Fibroblast of pulmonary artery (primary cell): Measurements from ENCODE around the gene SPDYE18.
A peak's percentile ranks its signal among the peaks of the same experiment; 100 is the strongest.
"Not testable (repeated sequence)": the region's sequence is repeated elsewhere in the genome, so short reads cannot be mapped to it uniquely, and the experiment has no call there.

Experiments used
- DNase-seq: peaks from one replicate; pipeline ENCODE4 v3.0.0-alpha.2; 2010; ENCODE audit warnings: low read depth
- H3K4me3 ChIP-seq: replicated peaks from 2 replicates; pipeline ENCODE4 v1.5.1; 2011; ENCODE audit warnings: low read depth, mild to moderate bottlenecking, control low read depth, low read length, moderate library complexity

The SPDYE18 gene

GRCh38 chr7:77062557-77062956, at the start of gene SPDYE18:
Gene SPDYE18 (minus strand): TSS chr7:77062558. CDS start chr7:77060512, 2,046 bp downstream.
- H3K4me3 ChIP-seq, DNase-seq: not testable (repeated sequence)

DNA sequence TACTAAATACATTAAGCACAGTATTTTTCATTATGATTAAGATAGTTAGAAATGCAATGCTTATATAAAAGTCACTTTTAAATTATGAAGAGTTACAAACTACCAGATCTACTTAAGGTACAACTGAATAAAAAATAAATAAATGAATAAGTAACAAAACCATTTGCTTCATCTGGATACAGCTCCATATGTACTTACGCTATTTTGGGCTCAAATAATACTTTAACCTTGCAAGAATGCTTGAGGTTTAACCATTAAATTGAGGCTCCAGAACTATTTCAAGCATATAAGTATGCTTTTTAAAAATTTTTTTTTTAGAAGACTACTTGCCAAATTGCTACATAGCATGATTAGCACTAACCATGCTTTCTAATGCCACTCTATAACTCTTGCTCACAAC, 46.0 kb upstream of the SPDYE18 start:
- not testable (repeated sequence) for H3K4me3 ChIP-seq, DNase-seq

DNA sequence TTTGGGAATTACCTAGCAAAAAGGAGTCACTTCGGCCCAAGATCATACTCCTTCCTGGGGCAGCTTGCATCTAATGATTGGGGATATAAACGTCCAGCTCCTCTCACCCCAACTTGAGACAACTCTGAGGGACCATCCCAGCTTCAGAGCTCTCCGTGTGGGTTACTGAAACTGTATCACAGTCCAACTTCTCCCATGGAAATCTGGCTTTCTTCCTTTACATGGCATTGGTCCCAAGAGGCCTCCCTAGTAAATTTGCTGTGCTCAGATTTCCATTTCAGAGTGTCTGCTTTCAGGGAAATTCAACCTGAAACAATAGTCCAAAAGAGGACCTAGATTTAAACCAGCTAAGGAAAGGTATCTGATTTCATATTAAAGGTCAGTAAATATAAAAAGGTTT, 45.3 kb upstream of the SPDYE18 start:
- not testable (repeated sequence) for DNase-seq, H3K4me3 ChIP-seq

GRCh38 chr7:77105904-77106303, 43.5 kb upstream of the SPDYE18 start:
- not testable (repeated sequence) for H3K4me3 ChIP-seq
- DNase-seq = peak; percentile 0

DNA sequence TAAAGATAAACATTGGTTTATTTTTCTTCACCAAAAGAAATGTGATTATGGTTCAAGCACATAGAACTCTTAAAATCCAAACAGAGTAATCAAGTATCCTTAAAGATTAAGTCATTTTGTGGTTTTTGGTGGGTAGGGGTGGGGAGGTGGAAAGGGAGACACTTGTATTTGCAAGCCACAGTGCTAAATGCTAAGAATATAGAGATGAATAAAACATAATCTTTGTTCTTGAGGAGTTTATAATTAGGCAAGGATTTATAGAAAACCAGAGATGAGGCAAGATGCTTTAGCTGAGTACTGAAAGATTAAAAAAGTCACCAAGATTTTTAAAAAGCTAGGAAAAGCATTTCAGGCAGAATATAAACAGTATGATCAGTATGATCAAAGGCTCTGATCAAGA, 40.3 kb upstream of the SPDYE18 start:
- not testable (repeated sequence) for DNase-seq, H3K4me3 ChIP-seq

GRCh38 chr7:77101187-77101586, 38.8 kb upstream of the SPDYE18 start:
- not testable (repeated sequence) for DNase-seq, H3K4me3 ChIP-seq

DNA sequence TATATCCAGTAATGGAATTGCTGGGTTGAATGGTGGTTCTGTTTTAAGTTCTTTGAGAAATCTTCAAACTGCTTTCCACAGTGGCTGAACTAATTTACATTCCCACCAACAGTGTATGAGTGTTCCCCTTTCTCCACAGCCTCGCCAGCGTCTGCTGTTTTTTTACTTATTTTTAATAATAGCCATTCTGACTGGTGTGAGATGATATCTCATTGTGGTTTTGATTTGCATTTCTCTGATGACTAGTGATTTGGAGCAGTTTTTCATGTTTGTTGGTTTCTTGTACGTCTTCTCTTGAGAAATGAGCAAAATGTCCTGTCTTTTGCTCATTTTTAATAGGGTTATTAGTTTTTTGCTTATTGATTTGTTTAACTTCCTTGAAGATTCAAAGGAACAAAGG, 38.1 kb upstream of the SPDYE18 start:
- H3K4me3 ChIP-seq, DNase-seq: not testable (repeated sequence)

- DNase-seq, H3K4me3 ChIP-seq: not testable (repeated sequence)
These were observed 29.9 kb upstream of the SPDYE18 start for GRCh38 chr7:77092301-77092700.

GRCh38 chr7:77082192-77082591, 19.8 kb upstream of the SPDYE18 start:
- DNase-seq, H3K4me3 ChIP-seq: not testable (repeated sequence)

- H3K4me3 ChIP-seq, DNase-seq: not testable (repeated sequence)
These were observed 17.9 kb upstream of the SPDYE18 start for GRCh38 chr7:77080236-77080635.

DNA sequence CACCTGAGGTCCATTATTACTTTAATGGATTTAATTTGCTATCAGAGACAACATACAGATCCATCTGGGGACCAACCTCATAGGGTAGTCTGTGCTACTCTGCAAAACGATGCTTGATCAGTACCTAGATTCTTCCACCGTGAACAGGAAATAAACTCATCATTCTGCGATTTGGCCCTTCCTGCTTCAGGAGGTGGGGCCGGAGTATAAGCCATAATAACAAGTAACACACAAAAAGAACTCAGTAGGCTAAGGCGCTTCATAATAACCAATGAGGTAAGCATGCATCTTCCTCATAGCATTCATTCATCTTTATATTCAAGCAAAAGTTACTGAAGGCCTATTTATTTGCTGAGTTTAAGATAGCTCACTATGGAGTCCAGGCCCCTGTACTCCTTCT, 17.3 kb upstream of the SPDYE18 start:
- DNase-seq = not testable (repeated sequence)

DNA sequence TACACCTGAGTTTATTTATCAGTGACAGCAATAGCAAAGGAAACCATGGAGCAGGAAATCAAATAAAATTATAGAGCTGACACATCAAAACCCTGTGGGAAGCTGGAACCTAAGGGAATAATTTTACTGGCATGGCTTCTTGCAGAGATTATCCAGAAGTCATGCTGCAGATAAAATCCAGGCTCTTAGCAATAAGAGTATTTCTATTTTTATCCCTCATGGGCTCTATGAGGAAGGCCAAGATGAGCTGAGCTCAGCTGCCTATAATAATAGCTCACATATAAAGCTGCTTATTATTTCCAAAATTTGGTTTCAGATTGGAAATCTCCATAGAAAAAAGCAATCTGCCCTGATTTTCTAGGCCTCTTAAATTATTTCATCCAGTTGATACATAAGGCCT, 16.8 kb upstream of the SPDYE18 start:
- H3K4me3 ChIP-seq, DNase-seq: not testable (repeated sequence)

More for the DNA sequence above, 17.3 kb upstream of the SPDYE18 start:
- not testable (repeated sequence) for H3K4me3 ChIP-seq

DNA sequence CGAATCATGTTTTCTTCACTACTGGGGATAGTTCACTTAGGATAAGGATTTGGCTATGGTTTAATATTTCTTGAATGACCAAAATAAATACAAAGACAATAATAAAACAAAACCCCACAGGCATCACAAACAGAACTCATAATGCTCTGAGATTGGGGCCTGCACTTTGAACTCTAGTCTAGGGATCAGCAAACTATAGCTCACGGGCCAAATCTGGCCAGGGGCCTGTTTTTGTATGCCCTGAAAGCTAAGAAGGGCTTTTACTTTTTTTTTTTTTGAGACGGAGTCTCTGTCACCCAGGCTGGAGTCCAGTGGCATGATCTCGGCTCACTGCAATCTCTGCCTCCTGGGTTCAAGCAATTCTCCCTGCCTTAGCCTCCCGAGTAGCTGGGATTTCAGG, 14.7 kb upstream of the SPDYE18 start:
- DNase-seq, H3K4me3 ChIP-seq: not testable (repeated sequence)

DNA sequence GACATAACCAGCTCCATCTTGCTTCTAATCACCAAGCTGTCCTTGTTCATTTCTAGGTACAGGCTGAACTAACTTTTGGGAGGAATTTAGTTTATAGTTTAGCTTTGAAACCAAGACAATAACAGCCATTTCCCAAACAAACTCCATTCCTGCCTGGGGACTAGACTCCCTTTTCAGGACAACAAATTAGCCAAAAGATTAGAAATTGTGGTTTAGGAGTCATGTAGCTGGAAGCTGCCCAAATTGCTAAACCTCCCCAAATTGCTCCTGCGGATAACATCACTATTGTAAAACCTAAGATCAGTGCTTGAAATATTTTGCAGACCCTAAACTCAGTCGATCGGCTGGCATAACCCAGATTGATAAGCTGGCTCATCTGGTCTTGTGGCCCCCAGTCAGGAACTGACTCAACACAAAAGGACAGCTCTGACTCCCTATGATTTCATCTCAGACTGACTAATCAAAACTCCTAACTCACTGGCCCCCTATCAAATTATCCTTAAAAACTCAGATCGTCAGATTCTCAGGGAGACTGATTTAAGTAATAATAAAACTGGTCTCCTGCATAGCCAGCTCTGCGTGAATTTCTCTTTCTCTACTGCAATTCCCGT, 12.5 kb upstream of the SPDYE18 start:
- peak; percentile 41 for DNase-seq
- H3K4me3 ChIP-seq = not testable (repeated sequence)

GRCh38 chr7:77071108-77071507, 8.8 kb upstream of the SPDYE18 start:
- not testable (repeated sequence) for H3K4me3 ChIP-seq, DNase-seq

GRCh38 chr7:77065869-77066268, 3.5 kb upstream of the SPDYE18 start:
- not testable (repeated sequence) for H3K4me3 ChIP-seq, DNase-seq

DNA sequence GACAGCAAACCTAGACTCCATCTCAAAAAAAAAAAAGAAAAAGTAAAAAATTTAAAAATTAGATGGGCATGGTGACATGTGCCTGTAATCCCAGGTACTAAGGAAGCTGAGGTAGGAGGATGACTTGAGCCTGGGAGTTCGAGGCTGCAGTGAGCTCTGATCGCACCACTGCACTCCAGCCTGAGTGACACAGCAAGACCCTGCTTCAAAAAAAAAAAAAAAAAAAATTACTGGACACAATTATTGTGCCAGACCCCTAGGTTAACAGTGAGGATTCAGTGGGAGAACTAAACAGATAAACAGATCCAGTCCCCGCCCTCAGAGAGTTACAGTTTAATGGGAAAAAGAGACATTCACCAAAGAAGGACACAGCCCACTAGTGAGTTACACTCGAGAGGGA, 1.4 kb upstream of the SPDYE18 start:
- H3K4me3 ChIP-seq, DNase-seq: not testable (repeated sequence)

DNA sequence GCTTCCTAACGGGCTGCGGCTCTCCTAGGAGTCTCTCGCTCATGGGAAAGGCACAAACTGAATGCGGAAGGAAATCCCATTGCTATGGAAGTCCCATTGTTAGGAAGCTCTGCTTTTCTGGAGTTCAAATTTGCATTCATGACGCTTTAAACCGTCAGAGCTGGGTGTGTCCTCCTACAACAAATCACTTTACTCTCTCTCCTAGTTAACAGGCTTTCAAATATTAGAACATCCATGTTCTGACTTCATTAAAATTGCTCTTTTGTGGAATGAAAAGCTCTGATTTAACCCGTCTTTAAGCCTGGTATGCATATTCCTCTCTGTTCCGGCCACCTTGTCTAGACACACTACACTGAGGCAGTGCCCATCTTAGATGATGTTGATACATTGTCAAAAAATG, 30.1 kb downstream of the SPDYE18 start, which contains the start of gene SPDYE17:
Gene SPDYE17 (minus strand): TSS at position 101 of the 400 bp plus-strand sequence. CDS start 1,791 bp downstream, outside the sequence.
- DNase-seq, H3K4me3 ChIP-seq: not testable (repeated sequence)

DNA sequence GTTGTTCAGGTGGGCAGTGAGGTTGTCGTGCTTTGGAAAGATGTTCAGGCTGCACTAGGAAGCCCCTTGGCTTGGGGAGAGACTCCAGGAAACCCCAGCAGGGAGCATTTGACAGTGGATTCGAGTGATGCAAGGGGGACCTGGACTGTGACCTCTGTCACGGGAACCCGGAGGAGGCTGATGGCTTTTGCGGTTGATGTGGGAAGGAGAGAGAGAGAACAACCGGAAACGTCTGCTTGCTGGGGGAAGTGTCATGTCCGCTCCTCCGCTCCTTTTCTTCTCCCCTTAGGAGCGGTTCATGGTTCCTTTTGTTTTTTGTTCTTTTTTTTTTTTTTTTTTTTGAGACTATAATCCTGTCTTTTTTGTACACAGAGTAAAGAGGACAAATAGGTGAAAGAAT, 36.0 kb downstream of the SPDYE18 start:
- H3K4me3 ChIP-seq, DNase-seq: not testable (repeated sequence)

- peak; percentile 44 for DNase-seq
- H3K4me3 ChIP-seq = not testable (repeated sequence)
These were observed 52.2 kb downstream of the SPDYE18 start for GRCh38 chr7:77010074-77010680.
